ENCODE results near the gene ZNF792. TPM values are rescaled to one million over a fixed set of nuclear protein-coding genes. Genes with fewer than 3 reads are reported as not detected.

The ZNF792 gene
- total and polyA plus RNA-seq, 2 of the 8 experiments (the other 6 are each of a cell fraction or from before 2014, with no cell fraction given) = 2.5 to 7.2 TPM

- DNase-seq (ENCODE audit: low read depth in 1 of 2, low spot score in 2 of 2) (no peak), FAIRE-seq (no peak)
- peak overlapping the region in 1 of 2 experiments; percentile 58; a peak in 1 of 4 replicates for H3K4me2 ChIP-seq (ENCODE audit: insufficient read depth in 1 of 2, low read depth in 2 of 2, low read length in 2 of 2)
- H3K23me2 ChIP-seq (ENCODE audit: low read depth, low read length) = no peaks in the 10 kb centered on the region
- ChIA-PET CTCF (ENCODE audit: partially characterized antibody) (interaction anchor here (0.9 to 2.5 kb wide), 5 partner anchors 47 to 88 kb away, joined by 3 to 9 read pairs (median 3); no protein-coding TSS in a partner anchor), POLR2A (ENCODE audit: partially characterized antibody) (interaction anchor here (0.6 to 2.6 kb wide), 13 partner anchors 9 to 143 kb away, joined by 3 to 15 read pairs (median 4); partner anchors contain the start of gene GRAMD1A)
- no peak overlapping the region for H4K5ac ChIP-seq (ENCODE audit: insufficient read length, low read depth, low read length)
- H2BK5ac ChIP-seq (ENCODE audit: low read depth, low read length) = no peak overlapping the region
- no peaks in the 10 kb centered on the region for H3K79me2 ChIP-seq (ENCODE audit: control insufficient read depth in 1 of 2, insufficient read depth in 2 of 2, low read length in 2 of 2)
- no peak overlapping the region for H3K27ac ChIP-seq (ENCODE audit: low read depth, low read length)
- no peak overlapping the region for H3K14ac ChIP-seq (ENCODE audit: insufficient read length)
- H3K18ac ChIP-seq (ENCODE audit: extremely low read depth, low read length) = no peak overlapping the region
- no peak overlapping the region for H2BK15ac ChIP-seq (ENCODE audit: low read length)
- no peak overlapping the region for H3K23ac ChIP-seq (ENCODE audit: insufficient read length)
- H2AK5ac ChIP-seq (ENCODE audit: low read depth, low read length) = no peak overlapping the region
- H3K36me3 ChIP-seq (ENCODE audit: control insufficient read depth in 2 of 4, insufficient read depth in 4 of 4, low read length in 3 of 4) = no peaks in the 10 kb centered on the region
- H2BK120ac ChIP-seq (replicated peaks; ENCODE audit: low read depth, low read length) = no peak overlapping the region
- no peak overlapping the region for H3K9ac ChIP-seq (replicated peaks in 1 of 4; ENCODE audit: extremely low read depth in 1 of 4, low read depth in 3 of 4, low read length in 3 of 4)
- H3K4me1 ChIP-seq (replicated peaks in 1 of 4; ENCODE audit: control insufficient read depth in 3 of 4, insufficient read depth in 4 of 4, low read length in 3 of 4) = no peaks in the 10 kb centered on the region
- 77% methylated on average over 3 of the region's 3 CpGs; no CpG with 5 or more reads in 1 of the 2 experiments for WGBS, 2 experiments (ENCODE audit: extremely low coverage in 1 of 2, insufficient coverage in 1 of 2, insufficient read length in 1 of 2, insufficient replicate concordance in 2 of 2, low coverage in 1 of 2, low lambda C conversion rate in 2 of 2, missing lambda C conversion rate in 1 of 2)
- H2AFZ ChIP-seq (ENCODE audit: low read length) = no peak overlapping the region
- H2BK12ac ChIP-seq (ENCODE audit: low read depth, low read length) = no peak overlapping the region
- peak overlapping the region in 1 of 4 experiments; percentile 88; a peak in 1 of 8 replicates for H3K4me3 ChIP-seq (ENCODE audit: extremely low read depth in 1 of 4, insufficient read depth in 2 of 4, low read depth in 3 of 4, low read length in 4 of 4)
- H4K20me1 ChIP-seq (replicated peaks in 1 of 2; ENCODE audit: control insufficient read depth in 1 of 2, insufficient read depth in 2 of 2, low read length in 2 of 2) = no peaks in the 10 kb centered on the region
- no peaks in the 10 kb centered on the region; a peak in 1 of 4 replicates for H3K9me3 ChIP-seq (ENCODE audit: insufficient read depth in 2 of 2, low read depth in 1 of 2, low read length in 1 of 2)
- H4K91ac ChIP-seq (replicated peaks; ENCODE audit: insufficient read length, low read length) = no peak overlapping the region
- no peak overlapping the region for H2BK20ac ChIP-seq (ENCODE audit: low read length)
- no peaks in the 10 kb centered on the region for H3K79me1 ChIP-seq (ENCODE audit: low read depth, low read length)
- H3K4ac ChIP-seq (replicated peaks; ENCODE audit: insufficient read length, low read depth, low read length) = no peak overlapping the region
- no peak overlapping the region for H3K56ac ChIP-seq (replicated peaks; ENCODE audit: insufficient read length, low read depth, low read length)
- no peaks in the 10 kb centered on the region for H3K27me3 ChIP-seq (replicated peaks in 1 of 4; ENCODE audit: control insufficient read depth in 3 of 4, extremely low read depth in 1 of 4, insufficient read depth in 3 of 4, low read length in 3 of 4)
- no peak overlapping the region for H4K8ac ChIP-seq (ENCODE audit: extremely low read depth, insufficient read depth, low read length)
- TF ChIP-seq ASH2L (IDR thresholded peaks at IDR 0.05; ENCODE audit: low read length) (no peak), POLR2AphosphoS5 (IDR thresholded peaks at IDR 0.05; ENCODE audit: low read depth, low read length) (no peak), CHD2 (IDR thresholded peaks at IDR 0.05; ENCODE audit: low read length) (no peak), ATF3 (IDR thresholded peaks at IDR 0.05; ENCODE audit: insufficient read depth, low read depth, low read length) (no peak), TCF12 (IDR thresholded peaks at IDR 0.05; ENCODE audit: low read depth, low read length) (no peak), CTCF (IDR thresholded peaks at IDR 0.05; ENCODE audit: control extremely low read depth in 1 of 3, insufficient read depth in 1 of 3, low read depth in 1 of 3, low read length in 3 of 3) (no peak), CEBPB (IDR thresholded peaks at IDR 0.05; ENCODE audit: low read depth, low read length) (no peak), JUND (IDR thresholded peaks at IDR 0.05; ENCODE audit: low read length) (no peak), CBX5 (IDR thresholded peaks at IDR 0.05; ENCODE audit: low read depth, low read length) (no peak), E2F6 (IDR thresholded peaks at IDR 0.05) (no peak), NANOG (IDR thresholded peaks at IDR 0.05; ENCODE audit: insufficient read depth, low read depth, low read length, poor library complexity, severe bottlenecking) (no peak)
Measured at GRCh38 chr19:34926361-34926684, 37.7 kb downstream of the ZNF792 start.

All from H1 (cell line).